Measurements from ENCODE around the gene GOSR2. TPM values are rescaled to one million over a fixed set of nuclear protein-coding genes. Genes with fewer than 3 reads are reported as not detected.
A peak's percentile ranks its signal among the peaks of the same experiment; 100 is the strongest.

GOSR2 gene
- polyA plus RNA-seq, 1 donor from 2014 or later: 41.4 TPM

DNA sequence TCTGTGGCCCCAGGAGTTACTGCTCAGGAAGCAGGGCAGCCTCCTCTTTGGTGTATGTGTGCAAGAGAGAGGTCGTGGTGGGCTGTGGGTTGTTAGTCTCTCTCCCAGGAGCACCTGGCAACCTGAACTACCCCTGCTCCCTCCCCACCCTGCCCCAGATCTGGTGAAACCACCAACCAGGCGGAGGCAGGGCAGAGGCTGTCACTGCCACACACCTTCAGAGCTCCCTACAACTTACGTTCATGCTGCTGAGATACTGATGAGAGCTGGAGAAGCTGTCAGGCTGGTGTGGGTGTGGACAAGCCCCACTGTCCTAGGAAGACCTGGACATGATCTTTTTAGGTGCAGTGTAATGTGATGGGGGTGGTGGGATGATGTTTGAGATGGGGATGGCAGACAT, 24.3 kb downstream of the GOSR2 start:
- Histone ChIP-seq H3K36me3 (ENCODE audit: insufficient read depth, low read length) (no peaks in the 10 kb centered on the region), H3K4me3 (ENCODE audit: low read length) (no peak overlapping the region), H3K27me3 (ENCODE audit: insufficient read depth, low read depth, low read length) (no peaks in the 10 kb centered on the region), H3F3A (ENCODE audit: insufficient read depth, low read length, poor library complexity, severe bottlenecking) (no peaks in the 10 kb centered on the region), H4K20me1 (ENCODE audit: insufficient read depth) (no peaks in the 10 kb centered on the region), H3K9me2 (ENCODE audit: insufficient read depth, low read length) (no peaks in the 10 kb centered on the region), H3K9me3 (ENCODE audit: low read length) (no peaks in the 10 kb centered on the region), H2AFZ (ENCODE audit: low read depth, low read length) (no peak overlapping the region), H3K79me2 (replicated peaks; ENCODE audit: insufficient read depth, low read length) (no peaks in the 10 kb centered on the region), H3K27ac (ENCODE audit: low read length) (no peak overlapping the region), H3K4me2 (ENCODE audit: low read length) (no peak overlapping the region), H3K9ac (ENCODE audit: low read length) (no peak overlapping the region)
- TF ChIP-seq SMC3 (conservative IDR thresholded peaks at IDR 0.05; ENCODE audit: poor library complexity): no peak
- peak; percentile 15 for TF ChIP-seq POLR2AphosphoS5 (IDR thresholded peaks at IDR 0.05)

DNA sequence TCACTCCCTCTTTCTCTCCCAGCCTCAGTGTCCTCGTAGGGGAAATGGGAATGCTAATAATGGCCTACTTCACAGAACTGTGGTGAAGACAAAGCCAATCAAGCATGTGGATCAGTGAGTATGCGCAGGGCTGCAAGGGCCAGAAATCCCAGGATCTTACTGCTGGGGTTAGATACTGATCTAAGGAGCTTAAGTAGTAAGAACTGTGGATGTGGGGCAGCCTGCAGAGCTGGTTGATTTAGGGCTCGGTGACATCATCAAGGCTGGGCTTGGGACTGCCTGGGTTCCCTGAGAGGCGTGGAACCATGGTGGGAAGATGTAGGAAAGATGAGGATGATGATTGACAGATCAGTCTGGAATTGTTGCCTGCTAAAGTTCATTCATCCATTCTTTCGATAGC, 25.6 kb downstream of the GOSR2 start:
- H3K4me3 ChIP-seq (ENCODE audit: low read length): no peak overlapping the region
- no peaks in the 10 kb centered on the region for H3K9me2 ChIP-seq (ENCODE audit: insufficient read depth, low read length)
- TF ChIP-seq EZH2 (IDR thresholded peaks at IDR 0.05; ENCODE audit: borderline replicate concordance, insufficient read depth, low read length, poor library complexity, severe bottlenecking): no peak
- no peak overlapping the region for H3K9ac ChIP-seq (ENCODE audit: low read length)
- H3K4me2 ChIP-seq (ENCODE audit: low read length): no peak overlapping the region
- no peaks in the 10 kb centered on the region for H4K20me1 ChIP-seq (ENCODE audit: insufficient read depth)
- no peak overlapping the region for H3K27ac ChIP-seq (ENCODE audit: low read length)
- H3K9me3 ChIP-seq (ENCODE audit: low read length): no peaks in the 10 kb centered on the region
- H2AFZ ChIP-seq (ENCODE audit: low read depth, low read length): no peak overlapping the region
- no peaks in the 10 kb centered on the region for H3K79me2 ChIP-seq (replicated peaks; ENCODE audit: insufficient read depth, low read length)
- no peaks in the 10 kb centered on the region for H3F3A ChIP-seq (ENCODE audit: insufficient read depth, low read length, poor library complexity, severe bottlenecking)
- H3K27me3 ChIP-seq (ENCODE audit: insufficient read depth, low read depth, low read length): no peaks in the 10 kb centered on the region
- no peaks in the 10 kb centered on the region for H3K36me3 ChIP-seq (ENCODE audit: insufficient read depth, low read length)

DNA sequence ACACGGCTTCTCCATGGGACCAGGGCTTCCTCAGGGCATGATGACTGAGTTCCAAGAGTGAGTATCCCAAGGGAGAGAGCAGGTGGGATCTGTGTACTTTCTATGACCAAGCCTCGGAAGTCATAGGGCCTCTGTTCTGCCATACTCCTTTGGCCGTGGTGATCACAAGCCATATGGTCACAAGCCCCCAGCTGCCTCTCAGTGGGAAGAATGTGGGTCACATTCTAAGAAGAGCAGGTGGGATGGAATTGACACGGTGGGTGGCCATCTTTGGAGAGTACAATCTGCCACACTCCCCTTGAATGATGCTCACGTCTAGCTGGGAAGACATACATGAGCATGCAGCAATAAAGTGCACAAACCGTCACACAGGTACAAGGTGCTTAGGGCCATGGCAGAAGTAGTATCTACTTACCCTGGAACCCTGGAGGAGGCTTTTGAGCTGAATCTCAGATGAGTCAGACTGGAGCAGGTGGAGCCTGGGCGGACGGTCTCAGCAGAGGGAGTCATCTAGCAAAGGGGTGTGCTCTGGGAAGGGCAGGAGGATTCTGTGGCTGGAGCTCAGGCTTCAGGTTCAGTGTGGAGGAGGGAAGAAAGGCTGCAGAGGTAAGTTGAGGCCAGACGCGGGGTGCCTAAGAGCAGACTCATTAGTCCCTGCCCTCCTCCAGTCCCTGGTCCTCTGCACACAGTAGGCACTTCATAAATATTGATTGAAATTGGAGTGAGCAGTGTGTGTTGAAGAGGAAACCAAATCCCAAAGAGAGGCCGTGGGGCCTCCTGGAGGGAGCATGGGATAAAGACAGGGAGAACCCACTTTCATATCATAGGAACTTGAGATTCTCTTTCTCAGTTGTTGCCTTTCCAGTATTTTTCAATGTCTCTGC, 26.6 kb downstream of the GOSR2 start:
- H3K27ac ChIP-seq (ENCODE audit: low read length): no peak overlapping the region

More for the DNA sequence above, 26.6 kb downstream of the GOSR2 start:
- H3K9ac ChIP-seq (ENCODE audit: low read length): no peak overlapping the region
- TF ChIP-seq RAD21 (conservative IDR thresholded peaks at IDR 0.05) (no peak), EZH2 (IDR thresholded peaks at IDR 0.05; ENCODE audit: borderline replicate concordance, insufficient read depth, low read length, poor library complexity, severe bottlenecking) (no peak), POLR2AphosphoS5 (IDR thresholded peaks at IDR 0.05) (no peak), EP300 (conservative IDR thresholded peaks at IDR 0.05; ENCODE audit: poor library complexity, severe bottlenecking) (no peak), MXI1 (conservative IDR thresholded peaks at IDR 0.05; ENCODE audit: poor library complexity, severe bottlenecking) (no peak), SMC3 (conservative IDR thresholded peaks at IDR 0.05; ENCODE audit: poor library complexity) (no peak), TAF1 (IDR thresholded peaks at IDR 0.05; ENCODE audit: low read depth) (no peak)
- TF ChIP-seq, protein P1, sequence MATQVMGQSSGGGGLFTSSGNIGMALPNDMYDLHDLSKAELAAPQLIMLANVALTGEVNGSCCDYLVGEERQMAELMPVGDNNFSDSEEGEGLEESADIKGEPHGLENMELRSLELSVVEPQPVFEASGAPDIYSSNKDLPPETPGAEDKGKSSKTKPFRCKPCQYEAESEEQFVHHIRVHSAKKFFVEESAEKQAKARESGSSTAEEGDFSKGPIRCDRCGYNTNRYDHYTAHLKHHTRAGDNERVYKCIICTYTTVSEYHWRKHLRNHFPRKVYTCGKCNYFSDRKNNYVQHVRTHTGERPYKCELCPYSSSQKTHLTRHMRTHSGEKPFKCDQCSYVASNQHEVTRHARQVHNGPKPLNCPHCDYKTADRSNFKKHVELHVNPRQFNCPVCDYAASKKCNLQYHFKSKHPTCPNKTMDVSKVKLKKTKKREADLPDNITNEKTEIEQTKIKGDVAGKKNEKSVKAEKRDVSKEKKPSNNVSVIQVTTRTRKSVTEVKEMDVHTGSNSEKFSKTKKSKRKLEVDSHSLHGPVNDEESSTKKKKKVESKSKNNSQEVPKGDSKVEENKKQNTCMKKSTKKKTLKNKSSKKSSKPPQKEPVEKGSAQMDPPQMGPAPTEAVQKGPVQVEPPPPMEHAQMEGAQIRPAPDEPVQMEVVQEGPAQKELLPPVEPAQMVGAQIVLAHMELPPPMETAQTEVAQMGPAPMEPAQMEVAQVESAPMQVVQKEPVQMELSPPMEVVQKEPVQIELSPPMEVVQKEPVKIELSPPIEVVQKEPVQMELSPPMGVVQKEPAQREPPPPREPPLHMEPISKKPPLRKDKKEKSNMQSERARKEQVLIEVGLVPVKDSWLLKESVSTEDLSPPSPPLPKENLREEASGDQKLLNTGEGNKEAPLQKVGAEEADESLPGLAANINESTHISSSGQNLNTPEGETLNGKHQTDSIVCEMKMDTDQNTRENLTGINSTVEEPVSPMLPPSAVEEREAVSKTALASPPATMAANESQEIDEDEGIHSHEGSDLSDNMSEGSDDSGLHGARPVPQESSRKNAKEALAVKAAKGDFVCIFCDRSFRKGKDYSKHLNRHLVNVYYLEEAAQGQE (IDR thresholded peaks at IDR 0.05; ENCODE audit: borderline replicate concordance): no peak
- TF ChIP-seq, protein P2, sequence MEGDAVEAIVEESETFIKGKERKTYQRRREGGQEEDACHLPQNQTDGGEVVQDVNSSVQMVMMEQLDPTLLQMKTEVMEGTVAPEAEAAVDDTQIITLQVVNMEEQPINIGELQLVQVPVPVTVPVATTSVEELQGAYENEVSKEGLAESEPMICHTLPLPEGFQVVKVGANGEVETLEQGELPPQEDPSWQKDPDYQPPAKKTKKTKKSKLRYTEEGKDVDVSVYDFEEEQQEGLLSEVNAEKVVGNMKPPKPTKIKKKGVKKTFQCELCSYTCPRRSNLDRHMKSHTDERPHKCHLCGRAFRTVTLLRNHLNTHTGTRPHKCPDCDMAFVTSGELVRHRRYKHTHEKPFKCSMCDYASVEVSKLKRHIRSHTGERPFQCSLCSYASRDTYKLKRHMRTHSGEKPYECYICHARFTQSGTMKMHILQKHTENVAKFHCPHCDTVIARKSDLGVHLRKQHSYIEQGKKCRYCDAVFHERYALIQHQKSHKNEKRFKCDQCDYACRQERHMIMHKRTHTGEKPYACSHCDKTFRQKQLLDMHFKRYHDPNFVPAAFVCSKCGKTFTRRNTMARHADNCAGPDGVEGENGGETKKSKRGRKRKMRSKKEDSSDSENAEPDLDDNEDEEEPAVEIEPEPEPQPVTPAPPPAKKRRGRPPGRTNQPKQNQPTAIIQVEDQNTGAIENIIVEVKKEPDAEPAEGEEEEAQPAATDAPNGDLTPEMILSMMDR (IDR thresholded peaks at IDR 0.05; ENCODE audit: poor library complexity, severe bottlenecking): no peak
- H3K4me2 ChIP-seq (ENCODE audit: low read length): no peak overlapping the region
- H4K20me1 ChIP-seq (ENCODE audit: insufficient read depth): no peaks in the 10 kb centered on the region
- no peaks in the 10 kb centered on the region for H3K9me2 ChIP-seq (ENCODE audit: insufficient read depth, low read length)
- H3K9me3 ChIP-seq (ENCODE audit: low read length): no peaks in the 10 kb centered on the region
- H2AFZ ChIP-seq (ENCODE audit: low read depth, low read length): no peak overlapping the region
- H3K4me3 ChIP-seq (ENCODE audit: low read length): no peak overlapping the region
- no peaks in the 10 kb centered on the region for H3K79me2 ChIP-seq (replicated peaks; ENCODE audit: insufficient read depth, low read length)
- H3F3A ChIP-seq (ENCODE audit: insufficient read depth, low read length, poor library complexity, severe bottlenecking): no peaks in the 10 kb centered on the region
- no peaks in the 10 kb centered on the region for H3K27me3 ChIP-seq (ENCODE audit: insufficient read depth, low read depth, low read length)
- no peaks in the 10 kb centered on the region for H3K36me3 ChIP-seq (ENCODE audit: insufficient read depth, low read length)

Data from neural cell (in vitro differentiated cells).